Glutamatergic neuron (in vitro differentiated cells): Measurements from ENCODE around the gene SYNDIG1. TPM values are rescaled to one million over a fixed set of nuclear protein-coding genes. Genes with fewer than 3 reads are reported as not detected.

Experiments used
- DNase-seq: peaks from one replicate; pipeline ENCODE4 v3.0.0; 2022
- H3K27ac Mint-ChIP-seq: one replicate; pipeline ENCODE4 v1.8.0; 2020; ENCODE audit warnings: mild to moderate bottlenecking, mixed read lengths, inconsistent platforms; ENCODE audit not compliant: unreplicated experiment
- H3K27me3 Mint-ChIP-seq: one replicate; pipeline ENCODE4 v1.8.0; 2020; ENCODE audit warnings: mild to moderate bottlenecking, moderate library complexity, mixed read lengths, inconsistent platforms; ENCODE audit not compliant: unreplicated experiment
- H3K36me3 Mint-ChIP-seq: one replicate; pipeline ENCODE4 v1.8.0; 2020; ENCODE audit warnings: mild to moderate bottlenecking, mixed read lengths, inconsistent platforms; ENCODE audit not compliant: unreplicated experiment
- H3K4me1 Mint-ChIP-seq: one replicate; pipeline ENCODE4 v1.8.0; 2020; ENCODE audit warnings: mild to moderate bottlenecking, low read depth, mixed read lengths, inconsistent platforms; ENCODE audit not compliant: unreplicated experiment
- H3K4me3 Mint-ChIP-seq: one replicate; pipeline ENCODE4 v1.8.0; 2020; ENCODE audit warnings: mild to moderate bottlenecking, mixed read lengths, inconsistent platforms; ENCODE audit not compliant: unreplicated experiment
- H3K9me3 Mint-ChIP-seq: one replicate; pipeline ENCODE4 v1.8.0; 2020; ENCODE audit warnings: mild to moderate bottlenecking, moderate library complexity, mixed read lengths, inconsistent platforms; ENCODE audit not compliant: unreplicated experiment
- total RNA-seq: library from RNA; stranded (reverse); fragmentation: NEBNext Ultra II Directional; extraction: Animal tissue kit (Norgen Biotek cat#: 25700); gene quantifications from one replicate; pipeline ENCODE4 v1.2.1, GENCODE V29; 2021; ENCODE audit not compliant: unreplicated experiment
- TF ChIP-seq, protein P1 (sequence below): fragments of 200-600 bp; sonication (generic); IDR thresholded peaks from one replicate; pipeline ENCODE4 v1.5.0; 2021; ENCODE audit not compliant: partially characterized antibody, unreplicated experiment

SYNDIG1 gene
- total RNA-seq, 1 donor from 2014 or later = 10.4 TPM

DNA sequence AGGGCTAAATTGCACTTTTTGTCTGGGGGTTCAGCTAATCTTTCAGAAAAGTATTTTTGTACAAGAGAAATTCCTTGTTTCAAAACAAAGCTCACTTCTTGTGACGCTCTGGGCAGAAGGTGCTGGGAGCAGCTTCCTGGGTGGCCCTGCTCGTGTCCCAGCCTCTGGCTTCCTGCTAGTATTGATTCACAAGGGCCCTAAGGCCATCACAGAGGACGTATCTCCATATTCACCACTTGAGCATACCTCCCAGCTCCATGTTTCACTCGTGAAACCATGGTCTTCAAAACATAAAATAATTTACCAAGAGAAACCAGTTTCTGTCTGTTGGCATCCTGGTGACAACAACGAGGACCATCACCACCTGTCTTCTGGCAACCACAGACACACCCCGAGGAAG, 49.1 kb downstream of the SYNDIG1 start:
- Mint-ChIP-seq H3K27ac (no peak overlapping the region), H3K36me3 (peaks cover under 1% of the 10 kb centered on the region), H3K4me1 (no peaks in the 10 kb centered on the region), H3K27me3 (peaks cover 3% of the 10 kb centered on the region), H3K9me3 (peaks cover 2% of the 10 kb centered on the region), H3K4me3 (no peak overlapping the region)
- TF ChIP-seq, protein P1, sequence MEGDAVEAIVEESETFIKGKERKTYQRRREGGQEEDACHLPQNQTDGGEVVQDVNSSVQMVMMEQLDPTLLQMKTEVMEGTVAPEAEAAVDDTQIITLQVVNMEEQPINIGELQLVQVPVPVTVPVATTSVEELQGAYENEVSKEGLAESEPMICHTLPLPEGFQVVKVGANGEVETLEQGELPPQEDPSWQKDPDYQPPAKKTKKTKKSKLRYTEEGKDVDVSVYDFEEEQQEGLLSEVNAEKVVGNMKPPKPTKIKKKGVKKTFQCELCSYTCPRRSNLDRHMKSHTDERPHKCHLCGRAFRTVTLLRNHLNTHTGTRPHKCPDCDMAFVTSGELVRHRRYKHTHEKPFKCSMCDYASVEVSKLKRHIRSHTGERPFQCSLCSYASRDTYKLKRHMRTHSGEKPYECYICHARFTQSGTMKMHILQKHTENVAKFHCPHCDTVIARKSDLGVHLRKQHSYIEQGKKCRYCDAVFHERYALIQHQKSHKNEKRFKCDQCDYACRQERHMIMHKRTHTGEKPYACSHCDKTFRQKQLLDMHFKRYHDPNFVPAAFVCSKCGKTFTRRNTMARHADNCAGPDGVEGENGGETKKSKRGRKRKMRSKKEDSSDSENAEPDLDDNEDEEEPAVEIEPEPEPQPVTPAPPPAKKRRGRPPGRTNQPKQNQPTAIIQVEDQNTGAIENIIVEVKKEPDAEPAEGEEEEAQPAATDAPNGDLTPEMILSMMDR = no peak
- DNase-seq = no peak

DNA sequence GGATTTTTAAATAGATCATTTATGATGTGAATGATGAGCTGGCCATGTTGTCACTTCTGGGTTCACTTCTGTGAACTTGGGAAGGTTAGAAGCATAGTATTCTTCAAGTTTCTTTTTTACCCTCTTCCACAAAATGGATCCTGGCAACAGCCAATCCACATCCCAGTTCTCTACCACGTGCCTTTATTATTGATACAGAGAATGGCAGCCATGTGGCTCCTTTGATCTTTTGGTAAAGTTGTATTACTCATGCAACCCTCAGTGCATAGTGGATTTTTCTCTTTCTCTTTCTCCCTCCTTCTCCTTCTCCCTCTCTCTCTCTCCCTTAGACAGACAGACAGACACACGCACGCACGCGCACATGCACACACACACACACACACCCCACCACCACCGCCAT, 50.0 kb downstream of the SYNDIG1 start:
- DNase-seq = no peak
- TF ChIP-seq, protein P1 = no peak
- H3K4me3 Mint-ChIP-seq = no peak overlapping the region
- H3K9me3 Mint-ChIP-seq = peaks cover 2% of the 10 kb centered on the region
- H3K27me3 Mint-ChIP-seq = no peaks in the 10 kb centered on the region
- no peak overlapping the region for H3K27ac Mint-ChIP-seq
- H3K4me1 Mint-ChIP-seq = no peaks in the 10 kb centered on the region
- no peaks in the 10 kb centered on the region for H3K36me3 Mint-ChIP-seq

DNA sequence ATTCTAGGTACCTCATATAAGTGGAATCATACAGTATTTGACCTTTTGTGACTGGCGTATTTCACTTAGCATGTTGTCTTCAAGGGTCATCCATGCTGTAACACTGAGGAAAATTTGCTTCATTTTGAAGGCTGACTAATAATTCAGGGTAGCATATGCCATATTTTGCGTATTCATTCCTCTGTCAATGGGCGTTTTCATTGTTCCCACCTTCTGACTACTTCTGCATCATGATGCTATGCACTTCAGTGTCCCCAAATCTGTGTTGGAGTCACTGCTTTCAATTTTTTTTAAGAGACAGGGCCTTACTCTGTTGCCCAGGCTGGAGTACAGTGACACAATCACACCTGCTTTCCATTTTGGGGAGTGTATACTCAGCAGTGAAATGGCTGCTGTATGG, 51.6 kb downstream of the SYNDIG1 start:
- TF ChIP-seq, protein P1 = no peak
- no peaks in the 10 kb centered on the region for H3K4me1 Mint-ChIP-seq
- no peaks in the 10 kb centered on the region for H3K27me3 Mint-ChIP-seq
- H3K9me3 Mint-ChIP-seq = no peaks in the 10 kb centered on the region
- no peak overlapping the region for H3K4me3 Mint-ChIP-seq
- H3K36me3 Mint-ChIP-seq = no peaks in the 10 kb centered on the region
- DNase-seq = no peak
- H3K27ac Mint-ChIP-seq = no peak overlapping the region

DNA sequence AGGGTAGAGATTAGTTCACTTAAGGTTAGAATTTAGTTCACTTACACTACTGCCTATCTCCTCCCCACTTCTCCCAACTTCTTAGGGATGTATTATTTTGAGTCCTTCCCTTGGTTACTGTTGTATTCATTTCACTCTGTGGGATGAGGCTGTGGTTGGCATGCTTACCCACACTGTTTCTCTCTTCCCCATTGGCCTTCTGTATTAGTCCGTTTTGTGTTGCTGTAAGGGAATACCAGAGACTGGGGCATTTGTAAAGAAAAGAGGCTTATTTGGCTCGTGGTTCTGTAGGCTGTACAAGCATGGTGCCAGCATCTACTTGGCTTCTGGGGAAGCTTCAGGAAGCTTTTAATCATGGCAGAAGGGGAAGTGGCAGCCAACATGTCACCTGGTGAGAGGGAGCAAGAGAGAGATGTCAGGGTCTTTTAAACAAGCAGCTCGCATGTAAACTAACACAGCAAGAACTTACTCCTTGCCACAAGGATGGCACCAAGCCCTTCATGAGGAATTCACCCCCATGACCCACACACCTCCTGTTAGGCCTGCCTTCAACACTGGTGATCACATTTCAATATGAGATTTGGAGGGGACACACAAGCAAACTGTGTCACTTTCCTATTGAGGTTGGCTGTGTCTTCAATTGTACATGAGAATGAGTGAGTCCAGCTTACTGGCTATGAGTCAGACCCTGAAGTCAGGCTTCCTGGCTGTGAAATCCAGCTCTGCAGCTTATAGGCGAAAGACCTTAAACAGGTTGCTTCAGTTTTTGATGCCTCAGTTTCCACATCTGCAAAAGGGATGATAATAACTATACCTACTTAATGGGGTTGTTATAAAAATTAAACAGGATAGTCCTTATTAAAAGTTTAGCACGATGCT, 53.3 kb downstream of the SYNDIG1 start:
- H3K27me3 Mint-ChIP-seq = no peaks in the 10 kb centered on the region
- no peak overlapping the region for H3K4me3 Mint-ChIP-seq
- H3K27ac Mint-ChIP-seq = no peak overlapping the region
- no peak for DNase-seq
- no peaks in the 10 kb centered on the region for H3K4me1 Mint-ChIP-seq
- TF ChIP-seq, protein P1 = no peak
- no peaks in the 10 kb centered on the region for H3K9me3 Mint-ChIP-seq
- H3K36me3 Mint-ChIP-seq = no peaks in the 10 kb centered on the region

DNA sequence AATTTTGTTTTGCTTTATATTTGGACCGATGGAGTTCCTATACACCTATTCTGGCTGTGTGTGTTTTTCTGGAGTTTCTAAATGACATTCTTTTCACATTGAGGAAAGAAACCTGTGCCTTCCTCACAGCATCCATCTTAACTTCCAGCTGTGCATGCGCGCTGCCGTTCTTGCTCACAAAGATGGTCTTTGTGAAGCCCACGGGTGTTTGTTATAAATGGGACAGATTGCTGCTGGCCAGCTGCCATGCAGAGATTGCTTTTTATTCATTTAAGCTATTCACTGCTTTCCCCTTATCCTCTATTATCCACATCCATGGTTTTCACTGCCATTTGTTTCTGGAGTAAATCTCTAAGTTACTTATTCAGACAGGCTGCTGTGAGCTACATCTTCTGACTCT, 54.2 kb downstream of the SYNDIG1 start:
- Mint-ChIP-seq H3K9me3 (no peaks in the 10 kb centered on the region), H3K4me1 (no peaks in the 10 kb centered on the region), H3K27me3 (no peaks in the 10 kb centered on the region), H3K4me3 (no peak overlapping the region), H3K27ac (no peak overlapping the region), H3K36me3 (no peaks in the 10 kb centered on the region)
- TF ChIP-seq, protein P1 = no peak
- DNase-seq = no peak
